Measurements from ENCODE around the gene MESP1.

Gene MESP1

GRCh38 chr15:89755701-89756100 is 4.7 kb upstream of the MESP1 start:
- DNase-seq = no peak

- DNase-seq = no peak
These were observed 3.5 kb upstream of the MESP1 start for GRCh38 chr15:89754361-89755154.

GRCh38 chr15:89753855-89754254 is 2.8 kb upstream of the MESP1 start:
- DNase-seq = no peak

GRCh38 chr15:89751748-89752147 is 699 bp upstream of the MESP1 start:
- no peak for DNase-seq

- peak; percentile 43 for DNase-seq
These were observed 994 bp downstream of the MESP1 start for GRCh38 chr15:89749951-89750559.

- no peak for DNase-seq
These were observed 1.5 kb downstream of the MESP1 start for GRCh38 chr15:89749526-89749925.

GRCh38 chr15:89749054-89749453 is 2.0 kb downstream of the MESP1 start:
- no peak for DNase-seq

GRCh38 chr15:89747708-89748682 is 3.1 kb downstream of the MESP1 start:
- DNase-seq = no peak

- no peak for DNase-seq
These were observed 4.7 kb downstream of the MESP1 start for GRCh38 chr15:89746386-89746780.

- no peak for DNase-seq
These were observed 5.3 kb downstream of the MESP1 start for GRCh38 chr15:89745768-89746167.

GRCh38 chr15:89745131-89745530 is 5.9 kb downstream of the MESP1 start:
- no peak for DNase-seq

- DNase-seq = no peak
These were observed 7.5 kb downstream of the MESP1 start for GRCh38 chr15:89743594-89743993.

GRCh38 chr15:89743011-89743410 is 8.0 kb downstream of the MESP1 start:
- DNase-seq = no peak

GRCh38 chr15:89740137-89740536 is 10.9 kb downstream of the MESP1 start:
- peak; percentile 58 for DNase-seq

- no peak for DNase-seq
These were observed 15.3 kb downstream of the MESP1 start for GRCh38 chr15:89735773-89736172.

GRCh38 chr15:89732451-89733172 is 18.4 kb downstream of the MESP1 start:
- DNase-seq = no peak

- no peak for DNase-seq
These were observed 19.8 kb downstream of the MESP1 start for GRCh38 chr15:89731275-89731674.

- DNase-seq = no peak
These were observed 22.8 kb downstream of the MESP1 start for GRCh38 chr15:89728254-89728653.

- DNase-seq = no peak
These were observed 26.0 kb downstream of the MESP1 start for GRCh38 chr15:89725064-89725463.

- DNase-seq = no peak
These were observed 26.4 kb downstream of the MESP1 start for GRCh38 chr15:89724621-89725020.

GRCh38 chr15:89723031-89723430 is 28.0 kb downstream of the MESP1 start:
- no peak for DNase-seq

- DNase-seq = no peak
These were observed 36.3 kb downstream of the MESP1 start for GRCh38 chr15:89714775-89715174.

- no peak for DNase-seq
These were observed 43.5 kb downstream of the MESP1 start for GRCh38 chr15:89707577-89707976.
